Sigmoid colon (tissue), 4 donors: Measurements from ENCODE around the gene SLC7A6.

ENCODE experiments used
- CTCF ChIP-seq, 4 experiments: fragments of 450-650 bp in 3 of 4; fragments of 200-600 bp in 1 of 4; IDR thresholded peaks; one replicate each; pipeline ENCODE4 v1.5.1; 2016 to 2019; ENCODE audit warnings: antibody characterized with exemption in 4 of 4, mild to moderate bottlenecking in 3 of 4, moderate library complexity in 2 of 4
- EP300 ChIP-seq, 4 donors: sonication (generic); formaldehyde crosslinking; IDR thresholded peaks; one replicate each; pipeline ENCODE4 v1.6.1; 2017; ENCODE audit warnings: antibody characterized with exemption in 4 of 4
- POLR2A ChIP-seq, 2 donors: fragments of 450-650 bp; IDR thresholded peaks; one replicate each; pipeline ENCODE4 v1.6.1; 2016; ENCODE audit warnings: antibody characterized with exemption in 2 of 2, mild to moderate bottlenecking in 2 of 2, moderate library complexity in 2 of 2
- POLR2AphosphoS5 ChIP-seq, 4 donors: sonication (generic); formaldehyde crosslinking; IDR thresholded peaks; one replicate each; pipeline ENCODE4 v1.6.1; 2017; ENCODE audit warnings: antibody characterized with exemption in 4 of 4

- TF ChIP-seq CTCF (IDR thresholded peaks at IDR 0.05) (no peak), POLR2A (IDR thresholded peaks at IDR 0.05) (no peak), EP300 (IDR thresholded peaks at IDR 0.05) (no peak), POLR2AphosphoS5 (IDR thresholded peaks at IDR 0.05) (no peak)
These were observed 8.6 kb upstream of the SLC7A6 start for GRCh38 chr16:68255712-68256111.
